HEK293 (cell line): ENCODE data around the gene ZNRF1.

Source experiments
- ZNF157 ChIP-seq: fragments of 450-650 bp; formaldehyde crosslinking; IDR thresholded peaks from 2 replicates; pipeline ENCODE4 v1.5.1; 2016; ENCODE audit warnings: missing biosample characterization, missing genetic modification characterization
- ZNF274 ChIP-seq, 2 experiments: fragments of 200-500 bp in 1 of 2; fragments of 450-650 bp in 1 of 2; sonication (Bioruptor generic) in 1 of 2; formaldehyde crosslinking in 1 of 2; IDR thresholded peaks; 2 replicates each; pipeline versions ENCODE4 v1.5.1 to v1.6.1; 2014 to 2016; ENCODE audit warnings: borderline replicate concordance in 1 of 2, inconsistent platforms in 1 of 2, low read length in 1 of 2, missing biosample characterization in 1 of 2, missing genetic modification characterization in 1 of 2
- ZNF311 ChIP-seq: fragments of 450-650 bp; formaldehyde crosslinking; IDR thresholded peaks from 2 replicates; pipeline ENCODE4 v1.5.1; 2017; ENCODE audit warnings: missing biosample characterization, missing genetic modification characterization, borderline replicate concordance
- TF ChIP-seq, protein P1 (sequence below): fragments of 450-650 bp; formaldehyde crosslinking; IDR thresholded peaks from 2 replicates; pipeline ENCODE4 v1.5.1; 2017; ENCODE audit warnings: missing biosample characterization, missing genetic modification characterization

DNA sequence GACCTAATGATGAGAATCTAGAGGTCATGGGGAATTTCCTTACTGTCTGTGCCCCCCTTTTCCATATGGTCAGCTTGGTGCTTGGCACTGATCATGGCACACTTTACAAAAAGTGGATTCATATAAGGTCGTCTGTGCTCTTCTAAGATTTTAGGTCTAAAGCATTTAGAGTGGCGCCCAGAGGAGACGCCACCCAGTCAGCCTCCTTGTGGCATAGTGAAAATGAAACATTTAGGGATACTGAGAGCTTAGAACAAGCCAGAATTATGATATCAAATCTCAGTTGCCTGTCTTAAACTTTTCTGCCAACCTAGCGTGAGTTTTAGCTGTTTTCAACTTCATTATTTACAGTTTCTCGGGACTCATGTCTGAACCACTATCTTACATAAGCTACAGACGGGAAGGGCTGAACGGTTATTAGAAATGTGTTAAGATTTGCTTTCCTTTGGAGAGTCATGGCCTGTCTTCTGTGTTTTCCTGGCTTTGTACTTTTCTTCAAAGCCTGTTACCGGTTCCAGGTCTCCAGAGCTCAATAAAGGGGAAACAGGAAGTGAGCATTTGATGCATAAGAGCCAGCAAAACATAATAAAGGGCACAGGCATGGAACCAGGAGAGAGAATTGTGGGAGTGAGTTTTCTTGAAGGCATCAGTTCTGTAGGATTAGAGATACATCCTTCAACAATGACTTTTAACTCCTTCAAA lies 13.7 kb downstream of the ZNRF1 start:
- no peak for TF ChIP-seq ZNF274 (IDR thresholded peaks at IDR 0.05; ENCODE audit: low read length)
- TF ChIP-seq ZNF274 (tag by site-specific recombination; IDR thresholded peaks at IDR 0.05; ENCODE audit: borderline replicate concordance), result no peak
- no peak for TF ChIP-seq ZNF311 (tag by site-specific recombination)
- TF ChIP-seq, protein P1, sequence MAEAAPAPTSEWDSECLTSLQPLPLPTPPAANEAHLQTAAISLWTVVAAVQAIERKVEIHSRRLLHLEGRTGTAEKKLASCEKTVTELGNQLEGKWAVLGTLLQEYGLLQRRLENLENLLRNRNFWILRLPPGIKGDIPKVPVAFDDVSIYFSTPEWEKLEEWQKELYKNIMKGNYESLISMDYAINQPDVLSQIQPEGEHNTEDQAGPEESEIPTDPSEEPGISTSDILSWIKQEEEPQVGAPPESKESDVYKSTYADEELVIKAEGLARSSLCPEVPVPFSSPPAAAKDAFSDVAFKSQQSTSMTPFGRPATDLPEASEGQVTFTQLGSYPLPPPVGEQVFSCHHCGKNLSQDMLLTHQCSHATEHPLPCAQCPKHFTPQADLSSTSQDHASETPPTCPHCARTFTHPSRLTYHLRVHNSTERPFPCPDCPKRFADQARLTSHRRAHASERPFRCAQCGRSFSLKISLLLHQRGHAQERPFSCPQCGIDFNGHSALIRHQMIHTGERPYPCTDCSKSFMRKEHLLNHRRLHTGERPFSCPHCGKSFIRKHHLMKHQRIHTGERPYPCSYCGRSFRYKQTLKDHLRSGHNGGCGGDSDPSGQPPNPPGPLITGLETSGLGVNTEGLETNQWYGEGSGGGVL (tag by site-specific recombination), result no peak
- TF ChIP-seq ZNF157 (tag by site-specific recombination), result no peak
